Measurements from ENCODE around the gene NUPR1. TPM values are rescaled to one million over a fixed set of nuclear protein-coding genes. Genes with fewer than 3 reads are reported as not detected.
A peak's percentile ranks its signal among the peaks of the same experiment; 100 is the strongest.

The NUPR1 gene
- total and polyA plus RNA-seq, 2 of the 13 experiments (the other 11 are each of a cell fraction or from before 2014, with no cell fraction given): 18.0 to 25.6 TPM

GRCh38 chr16:28531777-28532744, 6.7 kb downstream of the NUPR1 start (continued):
- TF ChIP-seq ZNF883 (CRISPR knock-in tag; IDR thresholded peaks at IDR 0.05; ENCODE audit: not compliant biosample characterization): no peak
- no peak for TF ChIP-seq PRPF4 (IDR thresholded peaks at IDR 0.05; ENCODE audit: low read depth, low read length, poor library complexity, severe bottlenecking)
- 0 out of 2 replicates have a peak, but pooled peaks have one; percentile 36 for TF ChIP-seq THRA (CRISPR knock-in tag; IDR thresholded peaks at IDR 0.05; ENCODE audit: borderline replicate concordance)
- TF ChIP-seq ZBTB2 (CRISPR knock-in tag; IDR thresholded peaks at IDR 0.05; ENCODE audit: low read depth): no peak
- no peak for TF ChIP-seq MYPOP (CRISPR knock-in tag; IDR thresholded peaks at IDR 0.05)
- TF ChIP-seq ZNF136 (CRISPR knock-in tag; IDR thresholded peaks at IDR 0.05; ENCODE audit: low read depth): no peak
- TF ChIP-seq ZNF772 (CRISPR knock-in tag; IDR thresholded peaks at IDR 0.05): no peak
- no peak for TF ChIP-seq MNT (IDR thresholded peaks at IDR 0.05)
- TF ChIP-seq POGZ (CRISPR knock-in tag; IDR thresholded peaks at IDR 0.05): peak; percentile 46; the same call in 1 of the 2 replicates
- TF ChIP-seq RELA (CRISPR knock-in tag; IDR thresholded peaks at IDR 0.05): no peak
- no peak for TF ChIP-seq SP4 (CRISPR knock-in tag; IDR thresholded peaks at IDR 0.05)
- no peak for TF ChIP-seq HOXD1 (CRISPR knock-in tag; IDR thresholded peaks at IDR 0.05)
- TF ChIP-seq ETV6 (CRISPR knock-in tag; conservative IDR thresholded peaks at IDR 0.05): no peak
- no peak for TF ChIP-seq HCFC1 (IDR thresholded peaks at IDR 0.05; ENCODE audit: low read depth, low read length)
- TF ChIP-seq SKIL (CRISPR knock-in tag; IDR thresholded peaks at IDR 0.05; ENCODE audit: borderline replicate concordance): no peak
- TF ChIP-seq PAWR (CRISPR knock-in tag; IDR thresholded peaks at IDR 0.05; ENCODE audit: borderline replicate concordance): no peak
- no peak for TF ChIP-seq THYN1 (CRISPR knock-in tag; IDR thresholded peaks at IDR 0.05; ENCODE audit: borderline replicate concordance, low read depth)
- peak; percentile 44; the same call in 1 of the 2 replicates for TF ChIP-seq SMAD3 (CRISPR knock-in tag; IDR thresholded peaks at IDR 0.05)
- no peak for TF ChIP-seq ELK4 (CRISPR knock-in tag; IDR thresholded peaks at IDR 0.05; ENCODE audit: borderline replicate concordance)
